AG04450 (cell line): ENCODE results near the gene CATSPER3. TPM values are rescaled to one million over a fixed set of nuclear protein-coding genes. Genes with fewer than 3 reads are reported as not detected.

Experiments used
- CTCF ChIA-PET: fragments of 300-600, 350-600 bp; formaldehyde crosslinking; extraction: SDS; loops from one replicate; lab custom pipeline; 2022; ENCODE audit warnings: antibody characterized with exemption, inconsistent platforms; lab: Charles Lee
- POLR2A ChIA-PET: fragments of 350-600 bp; formaldehyde crosslinking; extraction: SDS; loops from one replicate; lab custom pipeline; 2021; ENCODE audit warnings: antibody characterized with exemption, inconsistent platforms; lab: Yijun Ruan, JAX
- DNase-seq: peaks from one replicate; pipeline ENCODE4 v3.0.0-alpha.2; 2011; ENCODE audit warnings: low read depth, low spot score
- H3K27ac ChIP-seq: one replicate; pipeline ENCODE4 v1.5.1; 2012; ENCODE audit warnings: low read depth, low read length, control low read depth
- H3K27me3 ChIP-seq: one replicate; pipeline ENCODE4 v1.6.0; 2012; ENCODE audit warnings: low read length; ENCODE audit not compliant: control insufficient read depth, insufficient read depth
- H3K4me3 ChIP-seq: 2 replicates; pipeline ENCODE4 v1.5.1; 2011; ENCODE audit warnings: mild to moderate bottlenecking, low read depth, low read length, control low read depth
- H3K9me3 ChIP-seq: 2 replicates; pipeline ENCODE4 v1.5.1; 2012; ENCODE audit warnings: low read length; ENCODE audit not compliant: control insufficient read depth, insufficient read depth
- CTCF ChIP-seq: IDR thresholded peaks from 2 replicates; pipeline ENCODE4 v1.5.1; 2011; ENCODE audit warnings: low read depth, low read length, control low read depth, inconsistent platforms
- polyA plus RNA-seq: library from polyadenylated mRNA; depleted of rRNA; stranded (reverse); fragments of >200 nt; gene quantifications from 2 replicates; pipeline ENCODE4 v1.2.3, GENCODE V29; 2011

Gene CATSPER3
- polyA plus RNA-seq, 1 experiment = 0.22 TPM

DNA sequence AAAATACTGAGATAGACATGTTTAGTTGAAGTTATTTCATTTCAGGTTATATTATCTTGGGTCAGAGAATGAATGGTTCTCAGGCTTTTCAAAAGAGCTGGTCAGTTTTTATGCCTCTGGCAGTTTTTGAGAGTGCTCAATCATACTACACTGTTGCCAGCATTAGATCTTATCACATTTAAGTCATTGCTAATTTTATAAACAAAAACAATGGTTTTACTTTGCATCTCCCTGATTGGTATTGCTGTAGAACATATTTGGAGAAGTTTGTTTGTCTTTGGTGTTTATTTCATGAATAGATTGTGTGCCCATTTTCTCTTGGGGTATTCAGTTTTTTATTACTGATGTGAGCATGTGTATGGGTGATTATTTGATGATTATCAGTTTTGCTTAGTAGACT lies 1.5 kb downstream of the CATSPER3 start:
- ChIA-PET CTCF (no interaction called here), POLR2A (no interaction called here)
- no peak overlapping the region for H3K4me3 ChIP-seq
- no peak for TF ChIP-seq CTCF
- H3K27me3 ChIP-seq = no peaks in the 10 kb centered on the region
- DNase-seq = no peak
- no peak overlapping the region for H3K27ac ChIP-seq
- no peaks in the 10 kb centered on the region for H3K9me3 ChIP-seq

GRCh38 chr5:134975078-134975715 lies 7.5 kb downstream of the CATSPER3 start:
- no peak for DNase-seq
- ChIA-PET CTCF (no interaction called here), POLR2A (no interaction called here)
- Histone ChIP-seq H3K9me3 (peaks cover 12% of the 10 kb centered on the region), H3K27ac (no peak overlapping the region), H3K4me3 (no peak overlapping the region), H3K27me3 (no peaks in the 10 kb centered on the region)
- no peak for TF ChIP-seq CTCF

- POLR2A ChIA-PET = interaction anchor here (0.5 kb wide), 1 partner anchor 11 kb away, joined by 3 read pairs; no protein-coding TSS in a partner anchor
- DNase-seq = no peak
- Histone ChIP-seq H3K4me3 (no peak overlapping the region), H3K27me3 (no peaks in the 10 kb centered on the region), H3K9me3 (peaks cover 13% of the 10 kb centered on the region), H3K27ac (no peak overlapping the region)
- CTCF ChIA-PET = no interaction called here
- no peak for TF ChIP-seq CTCF
Measured at GRCh38 chr5:134975843-134976242, 8.1 kb downstream of the CATSPER3 start.

GRCh38 chr5:134976841-134977240 lies 9.1 kb downstream of the CATSPER3 start:
- ChIA-PET POLR2A (no interaction called here), CTCF (no interaction called here)
- no peak for DNase-seq
- TF ChIP-seq CTCF = no peak
- H3K9me3 ChIP-seq = peaks cover 20% of the 10 kb centered on the region
- no peak overlapping the region for H3K27ac ChIP-seq
- H3K27me3 ChIP-seq = no peaks in the 10 kb centered on the region
- H3K4me3 ChIP-seq = no peak overlapping the region

DNA sequence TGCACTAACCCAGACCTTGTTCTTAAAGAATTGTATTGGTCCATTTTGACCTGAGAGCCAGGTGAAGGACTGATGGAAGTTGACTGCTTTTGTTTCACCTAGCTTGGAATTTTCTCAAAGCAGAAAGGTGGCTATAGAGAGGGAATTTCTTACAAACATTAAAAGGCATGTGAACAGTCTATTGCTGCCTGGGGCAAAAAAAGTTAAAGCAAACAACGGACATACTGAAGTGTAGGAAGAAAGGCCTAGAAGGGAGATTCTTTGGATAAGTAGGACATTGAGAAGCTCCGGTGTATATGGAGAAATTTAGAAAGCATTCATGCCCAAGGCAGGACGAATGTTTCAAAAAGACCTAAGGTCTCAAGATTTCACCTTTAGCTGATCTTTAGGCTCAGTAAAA lies 11.7 kb downstream of the CATSPER3 start:
- ChIA-PET CTCF (no interaction called here), POLR2A (no interaction called here)
- peaks cover 24% of the 10 kb centered on the region for H3K9me3 ChIP-seq
- H3K4me3 ChIP-seq = no peak overlapping the region
- DNase-seq = no peak
- H3K27me3 ChIP-seq = no peaks in the 10 kb centered on the region
- no peak for TF ChIP-seq CTCF
- H3K27ac ChIP-seq = no peak overlapping the region
